Measurements from ENCODE around the gene AFAP1L1.

AFAP1L1 gene

GRCh38 chr5:149304195-149305078 lies 32.8 kb downstream of the AFAP1L1 start:
- TF ChIP-seq, protein P1, sequence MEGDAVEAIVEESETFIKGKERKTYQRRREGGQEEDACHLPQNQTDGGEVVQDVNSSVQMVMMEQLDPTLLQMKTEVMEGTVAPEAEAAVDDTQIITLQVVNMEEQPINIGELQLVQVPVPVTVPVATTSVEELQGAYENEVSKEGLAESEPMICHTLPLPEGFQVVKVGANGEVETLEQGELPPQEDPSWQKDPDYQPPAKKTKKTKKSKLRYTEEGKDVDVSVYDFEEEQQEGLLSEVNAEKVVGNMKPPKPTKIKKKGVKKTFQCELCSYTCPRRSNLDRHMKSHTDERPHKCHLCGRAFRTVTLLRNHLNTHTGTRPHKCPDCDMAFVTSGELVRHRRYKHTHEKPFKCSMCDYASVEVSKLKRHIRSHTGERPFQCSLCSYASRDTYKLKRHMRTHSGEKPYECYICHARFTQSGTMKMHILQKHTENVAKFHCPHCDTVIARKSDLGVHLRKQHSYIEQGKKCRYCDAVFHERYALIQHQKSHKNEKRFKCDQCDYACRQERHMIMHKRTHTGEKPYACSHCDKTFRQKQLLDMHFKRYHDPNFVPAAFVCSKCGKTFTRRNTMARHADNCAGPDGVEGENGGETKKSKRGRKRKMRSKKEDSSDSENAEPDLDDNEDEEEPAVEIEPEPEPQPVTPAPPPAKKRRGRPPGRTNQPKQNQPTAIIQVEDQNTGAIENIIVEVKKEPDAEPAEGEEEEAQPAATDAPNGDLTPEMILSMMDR (IDR thresholded peaks at IDR 0.05; ENCODE audit: low read depth, low read length): no peak

DNA sequence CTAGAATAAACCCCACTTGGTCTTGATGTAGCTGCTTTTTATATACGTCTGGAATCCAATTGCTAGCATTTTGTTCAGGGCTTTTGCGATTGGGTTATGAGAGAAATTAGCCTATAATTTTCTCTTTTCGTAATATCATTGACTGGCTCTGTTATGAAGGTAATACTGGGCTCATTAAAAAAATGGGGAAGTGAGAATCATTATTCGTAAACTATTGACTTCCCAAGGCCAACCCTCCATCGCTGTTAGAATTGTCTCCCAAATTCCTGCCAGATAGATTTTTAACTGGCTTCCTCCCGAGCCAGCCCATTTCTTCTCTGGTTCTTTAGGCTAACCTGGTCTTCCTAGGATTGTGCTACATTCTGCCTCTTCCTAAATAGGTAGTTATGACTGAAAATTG lies 37.7 kb downstream of the AFAP1L1 start:
- TF ChIP-seq, protein P1 (IDR thresholded peaks at IDR 0.05; ENCODE audit: low read depth, low read length): no peak
- H3K4me3 ChIP-seq (ENCODE audit: low read depth, low read length): no peak overlapping the region

More at GRCh38 chr5:149304195-149305078, 32.8 kb downstream of the AFAP1L1 start:
- no peak overlapping the region for H3K4me3 ChIP-seq (ENCODE audit: low read depth, low read length)

GRCh38 chr5:149310488-149310887 lies 38.8 kb downstream of the AFAP1L1 start:
- TF ChIP-seq, protein P1 (IDR thresholded peaks at IDR 0.05; ENCODE audit: low read depth, low read length): no peak

DNA sequence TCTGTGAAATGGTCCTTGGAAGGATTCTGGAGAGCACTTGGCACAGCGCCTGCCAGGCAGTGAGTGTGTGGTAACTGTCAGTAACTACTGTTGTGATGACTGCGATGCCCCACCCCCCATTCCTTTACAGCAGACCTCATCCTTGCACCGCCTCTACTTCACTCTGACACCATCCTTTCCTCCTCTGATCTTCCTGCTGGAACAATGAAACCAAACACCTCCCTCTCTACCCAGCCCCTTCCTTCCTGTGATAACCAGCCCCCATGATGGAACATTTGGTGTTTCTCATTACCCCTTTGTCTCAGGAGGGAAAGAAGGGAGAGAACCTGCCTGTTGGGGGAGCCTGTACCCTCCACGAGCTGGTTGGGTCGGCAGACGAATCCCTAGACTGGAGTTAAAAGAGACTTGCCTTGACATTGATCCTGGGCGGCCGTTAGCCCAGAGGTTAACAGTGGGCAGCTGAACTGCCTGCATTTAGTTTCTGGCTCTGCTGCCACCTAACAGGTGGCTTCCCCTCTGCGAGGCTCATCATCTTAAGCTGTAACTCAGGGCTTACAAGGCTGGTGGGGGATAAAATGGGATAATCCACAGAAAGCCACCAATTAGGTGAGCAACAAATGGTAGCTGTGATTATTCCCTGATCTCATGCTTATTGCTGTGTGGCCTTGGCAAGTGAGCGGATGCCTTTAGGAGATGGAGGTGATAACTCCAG lies 39.4 kb downstream of the AFAP1L1 start:
- TF ChIP-seq, protein P1 (IDR thresholded peaks at IDR 0.05; ENCODE audit: low read depth, low read length): no peak
- no peak overlapping the region for H3K4me3 ChIP-seq (ENCODE audit: low read depth, low read length)

More at GRCh38 chr5:149310488-149310887, 38.8 kb downstream of the AFAP1L1 start:
- H3K4me3 ChIP-seq (ENCODE audit: low read depth, low read length): no peak overlapping the region

GRCh38 chr5:149313151-149313841 lies 41.6 kb downstream of the AFAP1L1 start:
- no peak overlapping the region for H3K4me3 ChIP-seq (ENCODE audit: low read depth, low read length)
- TF ChIP-seq, protein P1 (IDR thresholded peaks at IDR 0.05; ENCODE audit: low read depth, low read length): no peak

DNA sequence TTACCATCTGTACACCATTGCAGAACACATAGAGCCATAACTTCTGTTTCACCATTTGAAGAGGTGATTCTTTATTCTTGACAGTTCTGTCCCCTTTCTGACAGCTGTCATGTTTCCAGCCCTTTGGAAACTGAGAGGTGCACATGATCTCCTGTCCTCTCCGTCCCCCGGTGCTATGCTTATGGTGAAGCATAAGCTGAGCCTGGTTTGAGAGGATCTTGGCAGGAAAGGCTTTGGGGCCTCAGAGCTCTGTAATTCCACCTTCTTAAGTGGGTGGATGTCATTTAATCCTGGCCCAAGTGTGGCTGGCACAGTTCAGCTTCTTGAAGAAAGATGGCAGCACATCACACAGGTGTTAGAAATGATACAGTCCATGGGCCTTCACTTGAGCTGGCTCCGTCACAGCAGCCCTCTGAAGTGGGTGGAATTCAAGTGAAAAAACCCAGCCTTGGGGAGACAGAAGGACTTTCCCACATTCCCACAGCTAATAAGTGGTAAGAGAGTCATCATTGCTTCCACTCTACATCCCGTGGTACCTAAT lies 43.0 kb downstream of the AFAP1L1 start:
- TF ChIP-seq, protein P1 (IDR thresholded peaks at IDR 0.05; ENCODE audit: low read depth, low read length): no peak

More for the DNA sequence above, 43.0 kb downstream of the AFAP1L1 start:
- H3K4me3 ChIP-seq (ENCODE audit: low read depth, low read length): no peak overlapping the region
